Transverse colon (tissue), 4 donors: ENCODE measurements around the gene LSAMP. TPM values are rescaled to one million over a fixed set of nuclear protein-coding genes. Genes with fewer than 3 reads are reported as not detected.

Source experiments
- DNase-seq: peaks from one replicate; pipeline ENCODE4 v3.0.0-alpha.2; 2019
- H3K27ac ChIP-seq, 4 donors: fragments of 200-600 bp; sonication (generic); 2 replicates each; pipeline ENCODE4 v1.5.1; 2016 to 2018; ENCODE audit warnings: inconsistent platforms in 4 of 4
- H3K27me3 ChIP-seq: fragments of 200-600 bp; sonication (generic); 2 replicates; pipeline ENCODE4 v1.5.1; 2017; ENCODE audit warnings: inconsistent platforms
- H3K36me3 ChIP-seq, 4 donors: fragments of 200-600 bp; sonication (generic); 2 replicates each; pipeline ENCODE4 v1.5.1; 2017 to 2019; ENCODE audit warnings: inconsistent platforms in 4 of 4
- H3K4me1 ChIP-seq, 4 donors: fragments of 200-600 bp; sonication (generic); 2 replicates each; pipeline ENCODE4 v1.5.1; 2017 to 2020; ENCODE audit warnings: inconsistent platforms in 4 of 4
- H3K4me3 ChIP-seq, 4 donors: fragments of 200-600 bp; sonication (generic); 1 replicate in 1 of 4; 2 replicates in 3 of 4; pipeline versions ENCODE4 v1.5.1 to v1.6.1; 2017 to 2019; ENCODE audit warnings: inconsistent platforms in 4 of 4
- H3K9me3 ChIP-seq, 2 donors: fragments of 200-600 bp; sonication (generic); 2 replicates each; pipeline ENCODE4 v1.5.1; 2017 to 2019; ENCODE audit warnings: inconsistent platforms in 2 of 2
- CTCF ChIP-seq, 5 experiments: fragments of 200-600 bp in 3 of 5; fragments of 450-650 bp in 2 of 5; sonication (generic) in 3 of 5; IDR thresholded peaks; 1 replicate in 2 of 5; 2 replicates in 3 of 5; pipeline ENCODE4 v1.5.1; 2016 to 2017; ENCODE audit warnings: antibody characterized with exemption in 5 of 5, inconsistent platforms in 3 of 5, mild to moderate bottlenecking in 2 of 5, moderate library complexity in 1 of 5
- EP300 ChIP-seq: sonication (generic); formaldehyde crosslinking; IDR thresholded peaks from one replicate; pipeline ENCODE4 v1.6.1; 2017; ENCODE audit warnings: antibody characterized with exemption, low read depth
- POLR2A ChIP-seq: fragments of 450-650 bp; IDR thresholded peaks from one replicate; pipeline ENCODE4 v1.6.1; 2016; ENCODE audit warnings: antibody characterized with exemption, mild to moderate bottlenecking, moderate library complexity
- POLR2AphosphoS5 ChIP-seq, 3 donors: sonication (generic); formaldehyde crosslinking; IDR thresholded peaks; one replicate each; pipeline ENCODE4 v1.6.1; 2016; ENCODE audit warnings: antibody characterized with exemption in 3 of 3
- WGBS, 2 donors: methylation state at CpG; one replicate each; pipeline ENCODE4 v1.1.5; 2018; ENCODE audit warnings: low coverage in 1 of 2; 5-methylcytosine and 5-hydroxymethylcytosine counted together
- in situ Hi-C, 4 donors: fragments of 200-750 bp; cut with MboI; loops; one replicate each; pipeline versions ENCODE4 v1.15.0 to v1.15.1; 2017; ENCODE audit warnings: low sequenced_read_pairs in 3 of 4, low pct_ligation_motif_present in 1 of 4, low pct_unique_long_range_greater_than_20kb in 1 of 4
- intact Hi-C: fragments of 100-400 bp; cut with DNase I; formaldehyde crosslinking; loops from one replicate; pipeline ENCODE4 v1.15.1; 2023; ENCODE audit warnings: low total_unique reads
- total RNA-seq, 4 donors: library from RNA; depleted of rRNA; stranded (reverse); fragments of >200 nt; gene quantifications; one replicate each; pipeline ENCODE4 v1.1.0, GENCODE V29; 2016

LSAMP gene
- total RNA-seq, 4 donors from 2014 or later, result 3.4 to 8.2 (median 5.4) TPM

- Histone ChIP-seq H3K27ac (no peak overlapping the region), H3K36me3 (no peaks in the 10 kb centered on the region), H3K4me1 (no peaks in the 10 kb centered on the region), H3K9me3 (no peaks in the 10 kb centered on the region), H3K4me3 (no peak overlapping the region), H3K27me3 (no peaks in the 10 kb centered on the region)
- no peak for DNase-seq
- intact Hi-C loops (no loop called here), in situ Hi-C loops (no loop called here)
- 63 to 66% methylated on average over 2 of the region's 2 CpGs for WGBS, 2 donors
- TF ChIP-seq POLR2AphosphoS5 (IDR thresholded peaks at IDR 0.05) (no peak), EP300 (no peak), CTCF (IDR thresholded peaks at IDR 0.05) (no peak), POLR2A (no peak)
These were observed 70.4 kb downstream of the LSAMP start for GRCh38 chr3:116374901-116375300.

- TF ChIP-seq CTCF (IDR thresholded peaks at IDR 0.05), result no peak
- TF ChIP-seq POLR2AphosphoS5 (IDR thresholded peaks at IDR 0.05), result no peak
- no peak for TF ChIP-seq POLR2A
- TF ChIP-seq EP300, result no peak
- H3K27me3 ChIP-seq, result no peaks in the 10 kb centered on the region
- DNase-seq, result no peak
- H3K4me1 ChIP-seq, result no peaks in the 10 kb centered on the region
- in situ Hi-C loops (no loop called here), intact Hi-C loops (no loop called here)
- no peaks in the 10 kb centered on the region for H3K36me3 ChIP-seq
- no peak overlapping the region for H3K27ac ChIP-seq
- H3K4me3 ChIP-seq, result no peak overlapping the region
- H3K9me3 ChIP-seq, result no peaks in the 10 kb centered on the region
- WGBS, 2 donors, result 68 to 74% methylated on average over 9 of the region's 9 CpGs
These were observed 77.4 kb downstream of the LSAMP start for GRCh38 chr3:116367761-116368395.

GRCh38 chr3:116356056-116356455, 89.2 kb downstream of the LSAMP start:
- Histone ChIP-seq H3K36me3 (no peaks in the 10 kb centered on the region), H3K4me3 (no peak overlapping the region), H3K27me3 (no peaks in the 10 kb centered on the region), H3K4me1 (no peaks in the 10 kb centered on the region), H3K27ac (no peak overlapping the region), H3K9me3 (no peaks in the 10 kb centered on the region)
- in situ Hi-C loops, result no loop called here
- intact Hi-C loops, result no loop called here
- WGBS, 2 donors, result 94 to 97% methylated on average over 2 of the region's 2 CpGs
- no peak for TF ChIP-seq EP300
- no peak for TF ChIP-seq CTCF (IDR thresholded peaks at IDR 0.05)
- TF ChIP-seq POLR2AphosphoS5 (IDR thresholded peaks at IDR 0.05), result no peak
- TF ChIP-seq POLR2A, result no peak
- no peak for DNase-seq

- TF ChIP-seq POLR2AphosphoS5 (IDR thresholded peaks at IDR 0.05) (no peak), EP300 (no peak), CTCF (IDR thresholded peaks at IDR 0.05) (no peak)
- intact Hi-C loops (no loop called here), in situ Hi-C loops (no loop called here)
- Histone ChIP-seq H3K4me1 (no peaks in the 10 kb centered on the region), H3K36me3 (no peaks in the 10 kb centered on the region), H3K27ac (no peak overlapping the region), H3K27me3 (no peaks in the 10 kb centered on the region), H3K4me3 (no peak overlapping the region), H3K9me3 (no peaks in the 10 kb centered on the region)
- no peak for DNase-seq
These were observed 90.9 kb downstream of the LSAMP start for GRCh38 chr3:116354382-116354781.
